ENCODE measurements around the gene TAF9. TPM values are rescaled to one million over a fixed set of nuclear protein-coding genes. Genes with fewer than 3 reads are reported as not detected.

TAF9 gene
- total RNA-seq, 1 donor from 2014 or later = 32.2 TPM

DNA sequence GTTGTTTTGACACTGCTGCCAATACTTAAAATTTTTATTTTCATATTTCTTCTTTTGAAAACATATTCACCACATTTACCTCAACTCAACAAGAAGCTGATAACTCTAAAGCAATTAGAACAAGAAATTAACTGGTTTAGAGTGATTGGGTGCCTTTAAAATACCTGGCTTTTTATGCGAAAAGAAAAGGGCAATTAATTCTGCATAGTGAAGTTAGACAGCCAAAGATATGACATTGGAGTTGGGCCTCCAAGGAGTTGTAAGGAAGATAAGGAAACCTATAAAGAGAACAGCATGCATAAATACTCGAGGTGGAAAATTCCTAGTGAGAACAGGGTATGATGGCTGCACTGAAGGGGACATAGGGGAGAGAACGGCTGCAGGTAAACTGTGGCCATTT is 9.6 kb downstream of the TAF9 start:
- H3K27me3 ChIP-seq (ENCODE audit: low read depth) = no peaks in the 10 kb centered on the region
- H3K27ac ChIP-seq (replicated peaks) = no peak overlapping the region
- TF ChIP-seq, protein P1, sequence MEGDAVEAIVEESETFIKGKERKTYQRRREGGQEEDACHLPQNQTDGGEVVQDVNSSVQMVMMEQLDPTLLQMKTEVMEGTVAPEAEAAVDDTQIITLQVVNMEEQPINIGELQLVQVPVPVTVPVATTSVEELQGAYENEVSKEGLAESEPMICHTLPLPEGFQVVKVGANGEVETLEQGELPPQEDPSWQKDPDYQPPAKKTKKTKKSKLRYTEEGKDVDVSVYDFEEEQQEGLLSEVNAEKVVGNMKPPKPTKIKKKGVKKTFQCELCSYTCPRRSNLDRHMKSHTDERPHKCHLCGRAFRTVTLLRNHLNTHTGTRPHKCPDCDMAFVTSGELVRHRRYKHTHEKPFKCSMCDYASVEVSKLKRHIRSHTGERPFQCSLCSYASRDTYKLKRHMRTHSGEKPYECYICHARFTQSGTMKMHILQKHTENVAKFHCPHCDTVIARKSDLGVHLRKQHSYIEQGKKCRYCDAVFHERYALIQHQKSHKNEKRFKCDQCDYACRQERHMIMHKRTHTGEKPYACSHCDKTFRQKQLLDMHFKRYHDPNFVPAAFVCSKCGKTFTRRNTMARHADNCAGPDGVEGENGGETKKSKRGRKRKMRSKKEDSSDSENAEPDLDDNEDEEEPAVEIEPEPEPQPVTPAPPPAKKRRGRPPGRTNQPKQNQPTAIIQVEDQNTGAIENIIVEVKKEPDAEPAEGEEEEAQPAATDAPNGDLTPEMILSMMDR (IDR thresholded peaks at IDR 0.05; ENCODE audit: borderline replicate concordance) = no peak
- intact Hi-C loops (cut with micrococcal nuclease) = no loop called here
- DNase-seq = no peak
- H3K4me3 ChIP-seq = no peak overlapping the region
- H3K4me1 ChIP-seq = peaks cover 14% of the 10 kb centered on the region
- no peaks in the 10 kb centered on the region for H3K9me3 ChIP-seq (replicated peaks)
- peaks cover 26% of the 10 kb centered on the region for H3K36me3 ChIP-seq

- no peak for DNase-seq
- H3K36me3 ChIP-seq = peaks cover 56% of the 10 kb centered on the region
- TF ChIP-seq, protein P1 (IDR thresholded peaks at IDR 0.05; ENCODE audit: borderline replicate concordance) = no peak
- intact Hi-C loops (cut with micrococcal nuclease) = no loop called here
- no peaks in the 10 kb centered on the region for H3K27me3 ChIP-seq (ENCODE audit: low read depth)
- no peak overlapping the region for H3K27ac ChIP-seq (replicated peaks)
- no peak overlapping the region for H3K4me3 ChIP-seq
- H3K9me3 ChIP-seq (replicated peaks) = no peaks in the 10 kb centered on the region
- no peaks in the 10 kb centered on the region for H3K4me1 ChIP-seq
Observed at GRCh38 chr5:69350664-69351063, 18.7 kb downstream of the TAF9 start.

- H3K4me3 ChIP-seq = no peak overlapping the region
- no peak for DNase-seq
- intact Hi-C loops (cut with micrococcal nuclease) = no loop called here
- H3K27ac ChIP-seq (replicated peaks) = no peak overlapping the region
- TF ChIP-seq, protein P1 (IDR thresholded peaks at IDR 0.05; ENCODE audit: borderline replicate concordance) = no peak
- no peaks in the 10 kb centered on the region for H3K9me3 ChIP-seq (replicated peaks)
- no peaks in the 10 kb centered on the region for H3K27me3 ChIP-seq (ENCODE audit: low read depth)
- no peaks in the 10 kb centered on the region for H3K4me1 ChIP-seq
- H3K36me3 ChIP-seq = no peaks in the 10 kb centered on the region
Observed at GRCh38 chr5:69343083-69343482, 26.2 kb downstream of the TAF9 start.

GRCh38 chr5:69341520-69342161 is 27.7 kb downstream of the TAF9 start:
- no peaks in the 10 kb centered on the region for H3K36me3 ChIP-seq
- no peaks in the 10 kb centered on the region for H3K4me1 ChIP-seq
- DNase-seq = no peak
- intact Hi-C loops (cut with micrococcal nuclease) = no loop called here
- H3K9me3 ChIP-seq (replicated peaks) = no peaks in the 10 kb centered on the region
- no peak overlapping the region for H3K27ac ChIP-seq (replicated peaks)
- H3K27me3 ChIP-seq (ENCODE audit: low read depth) = no peaks in the 10 kb centered on the region
- H3K4me3 ChIP-seq = no peak overlapping the region
- TF ChIP-seq, protein P1 (IDR thresholded peaks at IDR 0.05; ENCODE audit: borderline replicate concordance) = no peak

DNA sequence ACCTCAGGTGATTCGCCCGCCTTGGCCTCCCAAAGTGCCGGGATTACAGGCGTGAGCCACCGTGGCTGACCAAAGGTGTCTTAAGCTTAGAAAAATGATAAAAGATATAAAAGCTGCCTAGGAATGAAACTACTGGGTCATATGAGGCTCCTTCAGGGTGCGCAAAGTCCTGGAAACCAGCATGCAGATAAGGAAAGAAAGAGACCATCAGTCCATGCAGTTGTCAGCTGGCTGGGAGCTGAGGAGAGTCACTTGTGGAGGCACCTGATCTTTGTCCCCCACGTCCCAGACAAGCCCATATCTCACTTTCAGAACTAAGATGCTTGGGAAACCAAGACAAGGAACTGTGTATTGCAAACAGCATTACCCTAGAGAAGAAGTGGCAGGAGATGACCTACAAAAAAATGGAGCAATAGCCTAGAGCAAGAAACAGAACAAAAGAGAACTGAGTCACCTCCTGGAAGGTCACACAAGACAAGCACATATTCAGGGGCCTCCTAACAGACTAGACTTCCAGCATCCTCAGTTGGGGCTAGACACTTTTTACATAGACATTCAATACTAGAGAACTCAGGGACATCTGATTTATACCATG is 33.9 kb downstream of the TAF9 start:
- DNase-seq = no peak
- H3K27ac ChIP-seq (replicated peaks) = no peak overlapping the region
- no peaks in the 10 kb centered on the region for H3K36me3 ChIP-seq
- H3K4me3 ChIP-seq = no peak overlapping the region
- no peaks in the 10 kb centered on the region for H3K27me3 ChIP-seq (ENCODE audit: low read depth)
- TF ChIP-seq, protein P1 (IDR thresholded peaks at IDR 0.05; ENCODE audit: borderline replicate concordance) = no peak
- intact Hi-C loops (cut with micrococcal nuclease) = no loop called here
- no peaks in the 10 kb centered on the region for H3K9me3 ChIP-seq (replicated peaks)
- H3K4me1 ChIP-seq = peaks cover 24% of the 10 kb centered on the region
